GM12892 (cell line): ENCODE results near the gene LTF.

Experiments
- DNase-seq: peaks from one replicate; pipeline ENCODE4 v3.0.0; 2011; ENCODE audit not compliant: insufficient read length
- FAIRE-seq: peaks from 2 replicates; lab custom pipeline; 2011; peaks lifted over from hg19 to GRCh38; lab: Jason Lieb, UNC
- POLR2A ChIP-seq: IDR thresholded peaks from 2 replicates; pipeline ENCODE4 v1.6.1; 2011; ENCODE audit warnings: low read depth, low read length, control low read depth
- POLR2AphosphoS5 ChIP-seq: IDR thresholded peaks from 2 replicates; pipeline ENCODE4 v1.6.1; 2011; ENCODE audit warnings: low read depth, low read length, control low read depth
- TAF1 ChIP-seq: IDR thresholded peaks from 2 replicates; pipeline ENCODE4 v1.6.1; 2011; ENCODE audit warnings: low read depth, mild to moderate bottlenecking, control low read depth, low read length, borderline replicate concordance

The LTF gene

GRCh38 chr3:46466273-46466672 lies 1.6 kb upstream of the LTF start:
- no peak for DNase-seq
- no peak for TF ChIP-seq POLR2A
- TF ChIP-seq TAF1 = no peak
- no peak for TF ChIP-seq POLR2AphosphoS5
- FAIRE-seq = no peak

- FAIRE-seq = no peak
- TF ChIP-seq POLR2A (no peak), POLR2AphosphoS5 (no peak), TAF1 (no peak)
- DNase-seq = no peak
Observed at GRCh38 chr3:46465196-46465520, 453 bp upstream of the LTF start.

- FAIRE-seq (no peak), DNase-seq (no peak)
- TF ChIP-seq TAF1 (no peak), POLR2AphosphoS5 (no peak)
Observed at GRCh38 chr3:46463868-46464241, 850 bp downstream of the LTF start.

- TF ChIP-seq POLR2AphosphoS5 (no peak), POLR2A (no peak), TAF1 (no peak)
- DNase-seq = no peak
- no peak for FAIRE-seq
Observed at GRCh38 chr3:46463120-46463867, 1.4 kb downstream of the LTF start.

- TF ChIP-seq TAF1 = no peak
- no peak for TF ChIP-seq POLR2AphosphoS5
- no peak for TF ChIP-seq POLR2A
- no peak for FAIRE-seq
- DNase-seq = no peak
Observed at GRCh38 chr3:46462511-46462910, 2.2 kb downstream of the LTF start.

GRCh38 chr3:46462111-46462510 lies 2.6 kb downstream of the LTF start:
- TF ChIP-seq POLR2AphosphoS5 (no peak), POLR2A (no peak), TAF1 (no peak)
- DNase-seq (no peak), FAIRE-seq (no peak)

GRCh38 chr3:46460051-46460450 lies 4.7 kb downstream of the LTF start:
- no peak for FAIRE-seq
- TF ChIP-seq TAF1 = no peak
- no peak for TF ChIP-seq POLR2A
- no peak for TF ChIP-seq POLR2AphosphoS5

GRCh38 chr3:46456118-46456517 lies 8.6 kb downstream of the LTF start:
- FAIRE-seq (no peak), DNase-seq (no peak)
- TF ChIP-seq POLR2AphosphoS5 (no peak), TAF1 (no peak), POLR2A (no peak)

More at GRCh38 chr3:46460051-46460450, 4.7 kb downstream of the LTF start:
- DNase-seq = no peak

- FAIRE-seq (no peak), DNase-seq (no peak)
- no peak for TF ChIP-seq POLR2AphosphoS5
- no peak for TF ChIP-seq POLR2A
- no peak for TF ChIP-seq TAF1
Observed at GRCh38 chr3:46455231-46456115, 9.2 kb downstream of the LTF start.

GRCh38 chr3:46454606-46455005 lies 10.1 kb downstream of the LTF start:
- TF ChIP-seq POLR2AphosphoS5 = no peak
- no peak for TF ChIP-seq TAF1
- no peak for TF ChIP-seq POLR2A
- FAIRE-seq (no peak), DNase-seq (no peak)

GRCh38 chr3:46454209-46454595 lies 10.5 kb downstream of the LTF start:
- FAIRE-seq (no peak), DNase-seq (no peak)
- no peak for TF ChIP-seq POLR2AphosphoS5
- TF ChIP-seq POLR2A = no peak
- TF ChIP-seq TAF1 = no peak

- FAIRE-seq (no peak), DNase-seq (no peak)
- TF ChIP-seq TAF1 (no peak), POLR2AphosphoS5 (no peak), POLR2A (no peak)
Observed at GRCh38 chr3:46453526-46454208, 11.0 kb downstream of the LTF start.
